GM06990 (cell line): Measurements from ENCODE around the gene B3GALT5.

ENCODE experiments used
- DNase-seq: peaks from one replicate; pipeline ENCODE4 v3.0.0-alpha.2; 2011; ENCODE audit not compliant: insufficient read length; ENCODE audit errors: extremely low read depth
- H3K27me3 ChIP-seq: replicated peaks from 2 replicates; pipeline ENCODE4 v1.6.0; 2011; ENCODE audit warnings: low read length; ENCODE audit not compliant: control insufficient read depth, insufficient read depth
- H3K36me3 ChIP-seq: 2 replicates; pipeline ENCODE4 v1.5.1; 2011; ENCODE audit warnings: low read length; ENCODE audit not compliant: control insufficient read depth, insufficient read depth
- H3K4me3 ChIP-seq: replicated peaks from 2 replicates; pipeline ENCODE4 v1.5.1; 2011; ENCODE audit warnings: low read depth, mild to moderate bottlenecking, control low read depth, low read length
- CTCF ChIP-seq: IDR thresholded peaks from 2 replicates; pipeline ENCODE4 v1.5.1; 2011; ENCODE audit warnings: low read length, control low read depth, mild to moderate bottlenecking, inconsistent platforms; ENCODE audit not compliant: insufficient read depth, poor library complexity, severe bottlenecking

The B3GALT5 gene

DNA sequence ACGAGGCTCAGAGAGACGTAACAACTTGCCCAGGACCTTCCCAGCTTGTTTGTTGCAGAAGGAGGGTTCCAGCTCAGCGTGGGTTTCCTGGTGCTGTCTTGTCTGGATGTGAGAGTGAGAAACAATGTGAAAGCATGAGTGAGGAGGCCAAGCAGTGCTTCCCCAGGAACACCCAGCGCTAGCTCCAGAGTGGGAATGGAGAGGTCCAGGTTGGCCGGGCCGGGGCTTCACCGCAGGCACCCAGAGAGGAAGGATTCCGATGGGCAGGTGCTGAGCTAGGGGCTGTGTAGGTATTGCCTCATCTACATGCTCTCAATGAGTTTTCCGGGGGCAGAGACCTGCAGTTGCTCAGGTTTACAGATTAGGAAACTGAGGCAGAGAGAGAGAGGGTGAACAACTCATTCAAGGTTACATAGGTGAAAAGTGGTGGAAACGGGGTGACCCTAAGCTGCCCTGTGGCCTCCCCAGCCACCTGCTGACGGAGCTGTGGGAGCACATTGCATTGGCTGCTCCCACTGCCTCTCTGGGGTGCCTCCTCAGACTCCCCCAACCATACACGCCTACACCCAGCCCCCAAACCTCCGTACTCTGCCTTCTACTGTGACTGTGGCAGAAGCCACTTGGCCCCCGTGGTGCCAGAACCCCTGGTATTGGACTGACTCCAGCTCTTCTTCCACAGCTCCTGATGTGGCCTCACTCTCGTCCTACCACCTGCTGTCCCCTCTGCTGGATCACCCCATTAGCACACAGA is 51.2 kb downstream of the B3GALT5 start:
- DNase-seq, result no peak
- Histone ChIP-seq H3K36me3 (no peaks in the 10 kb centered on the region), H3K27me3 (no peaks in the 10 kb centered on the region), H3K4me3 (no peak overlapping the region)
- no peak for TF ChIP-seq CTCF

GRCh38 chr21:39664586-39664985 is 51.8 kb downstream of the B3GALT5 start:
- H3K36me3 ChIP-seq, result no peaks in the 10 kb centered on the region
- no peaks in the 10 kb centered on the region for H3K27me3 ChIP-seq
- H3K4me3 ChIP-seq, result no peak overlapping the region
- no peak for TF ChIP-seq CTCF
- DNase-seq, result no peak

GRCh38 chr21:39666026-39666425 is 53.3 kb downstream of the B3GALT5 start:
- H3K36me3 ChIP-seq, result no peaks in the 10 kb centered on the region
- no peaks in the 10 kb centered on the region for H3K27me3 ChIP-seq

GRCh38 chr21:39666681-39667315 is 54.1 kb downstream of the B3GALT5 start:
- H3K36me3 ChIP-seq, result no peaks in the 10 kb centered on the region
- no peak overlapping the region for H3K4me3 ChIP-seq
- no peak for TF ChIP-seq CTCF
- no peak for DNase-seq
- H3K27me3 ChIP-seq, result no peaks in the 10 kb centered on the region

More at GRCh38 chr21:39666026-39666425, 53.3 kb downstream of the B3GALT5 start:
- TF ChIP-seq CTCF, result no peak
- DNase-seq, result no peak
- H3K4me3 ChIP-seq, result no peak overlapping the region

DNA sequence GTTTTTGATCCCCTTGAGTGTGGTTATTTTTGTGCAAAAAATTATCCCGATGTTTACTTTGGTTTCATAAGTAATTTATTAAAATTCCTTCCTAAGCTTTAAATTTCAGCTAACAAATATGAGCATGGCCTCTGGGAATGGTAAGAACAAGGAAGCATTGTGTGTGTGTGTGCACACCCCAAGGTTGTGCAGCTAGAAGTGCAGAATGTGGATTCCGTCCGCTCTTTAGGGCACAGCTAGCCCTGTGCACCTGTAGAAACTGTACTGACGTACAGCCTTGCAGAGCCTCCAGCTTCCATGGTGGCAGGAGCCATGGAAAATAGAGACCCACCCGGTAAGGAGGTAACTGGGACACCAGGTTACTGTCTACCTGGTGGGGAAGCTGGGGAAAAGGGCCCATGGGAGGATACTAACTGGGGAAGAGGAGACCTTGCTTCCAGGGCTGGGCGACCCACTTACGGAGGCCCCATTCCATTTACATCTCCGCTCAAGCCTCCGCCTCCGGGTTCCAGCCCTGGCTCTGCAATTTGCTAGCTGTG is 54.7 kb downstream of the B3GALT5 start:
- no peaks in the 10 kb centered on the region for H3K27me3 ChIP-seq
- TF ChIP-seq CTCF, result no peak
- no peaks in the 10 kb centered on the region for H3K36me3 ChIP-seq
- no peak for DNase-seq
- no peak overlapping the region for H3K4me3 ChIP-seq
